Stimulated activated CD8-positive, alpha-beta memory T cell treated with anti-CD3 and anti-CD28 coated beads, Interleukin-15, amount 100 ng/mL, for 48 hours (primary cell): ENCODE measurements around the gene ANKMY2.
A peak's percentile ranks its signal among the peaks of the same experiment; 100 is the strongest.
"Not testable (repeated sequence)": the region's sequence is repeated elsewhere in the genome, so short reads cannot be mapped to it uniquely, and the experiment has no call there.

ENCODE experiments used
- DNase-seq, 2 donors: peaks; one replicate each; pipeline ENCODE4 v3.0.0-alpha.2; 2020; ENCODE audit warnings: low read depth in 2 of 2

Gene ANKMY2

GRCh38 chr7:16645593-16646471, at the start of gene ANKMY2, which contains the start of gene BZW2:
Gene ANKMY2 (minus strand): TSS chr7:16645754. CDS start chr7:16645573, 181 bp downstream.
Gene BZW2 (plus strand): TSS chr7:16646181. CDS start chr7:16665444, 19,263 bp downstream.
- DNase-seq = peak; percentile 90 to 92

- no peak for DNase-seq
Observed at GRCh38 chr7:16694806-16695205, 49.3 kb upstream of the ANKMY2 start.

- DNase-seq = no peak
Observed at GRCh38 chr7:16693601-16694318, 48.2 kb upstream of the ANKMY2 start.

GRCh38 chr7:16691241-16691640, 45.7 kb upstream of the ANKMY2 start:
- no peak for DNase-seq

- DNase-seq = no peak
Observed at GRCh38 chr7:16688249-16688648, 42.7 kb upstream of the ANKMY2 start.

- DNase-seq = no peak
Observed at GRCh38 chr7:16685535-16685934, 40.0 kb upstream of the ANKMY2 start.

GRCh38 chr7:16684935-16685334, 39.4 kb upstream of the ANKMY2 start:
- DNase-seq = no peak

GRCh38 chr7:16678645-16679566, 33.4 kb upstream of the ANKMY2 start:
- not testable (repeated sequence) for DNase-seq

GRCh38 chr7:16677978-16678494, 32.5 kb upstream of the ANKMY2 start:
- DNase-seq = no peak

- DNase-seq = no peak
Observed at GRCh38 chr7:16675277-16675676, 29.7 kb upstream of the ANKMY2 start.

- DNase-seq = no peak
Observed at GRCh38 chr7:16671811-16672210, 26.3 kb upstream of the ANKMY2 start.

GRCh38 chr7:16670731-16671344, 25.3 kb upstream of the ANKMY2 start:
- DNase-seq = no peak

- no peak for DNase-seq
Observed at GRCh38 chr7:16670021-16670420, 24.5 kb upstream of the ANKMY2 start.

GRCh38 chr7:16669581-16669980, 24.0 kb upstream of the ANKMY2 start:
- DNase-seq = no peak

GRCh38 chr7:16668978-16669377, 23.4 kb upstream of the ANKMY2 start:
- DNase-seq = no peak

GRCh38 chr7:16668049-16668858, 22.7 kb upstream of the ANKMY2 start:
- no peak for DNase-seq

- DNase-seq = no peak
Observed at GRCh38 chr7:16667355-16667754, 21.8 kb upstream of the ANKMY2 start.

- DNase-seq = no peak
Observed at GRCh38 chr7:16661924-16662323, 16.4 kb upstream of the ANKMY2 start.

GRCh38 chr7:16660702-16661464, 15.3 kb upstream of the ANKMY2 start:
- DNase-seq = no peak
